HAP-1 (cell line): ENCODE results near the gene MYO18B.

Source experiments
- DNase-seq, 2 experiments: peaks; one replicate each; pipeline ENCODE4 v3.0.0-alpha.2; 2016 to 2020; ENCODE audit warnings: low spot score in 2 of 2
- H3K27me3 ChIP-seq: fragments of 250-450 bp; sonication (Bioruptor Pico); 2 replicates; pipeline ENCODE4 v1.5.1; 2020; ENCODE audit warnings: low read depth, mild to moderate bottlenecking, moderate library complexity
- H3K36me3 ChIP-seq: fragments of 250-450 bp; sonication (Bioruptor Pico); replicated peaks from 2 replicates; pipeline ENCODE4 v1.5.1; 2020; ENCODE audit warnings: mild to moderate bottlenecking
- H3K4me1 ChIP-seq: fragments of 250-450 bp; sonication (Bioruptor Pico); 2 replicates; pipeline ENCODE4 v1.5.1; 2020; ENCODE audit warnings: mild to moderate bottlenecking
- H3K4me3 ChIP-seq: fragments of 250-450 bp; sonication (Bioruptor Pico); 2 replicates; pipeline ENCODE4 v1.5.1; 2020; ENCODE audit warnings: mild to moderate bottlenecking, moderate library complexity
- H3K9me3 ChIP-seq: fragments of 250-450 bp; sonication (Bioruptor Pico); 2 replicates; pipeline ENCODE4 v1.5.1; 2020; ENCODE audit warnings: mild to moderate bottlenecking, moderate library complexity
- in situ Hi-C: fragments of 300-500 bp; cut with MboI; formaldehyde crosslinking; loops from 3 replicates; pipeline ENCODE4 v1.14.3; 2020; ENCODE audit warnings: low sequenced_read_pairs, inconsistent platforms, mixed read lengths

The MYO18B gene

GRCh38 chr22:25909614-25910387 is 167.8 kb downstream of the MYO18B start:
- Histone ChIP-seq H3K4me1 (no peaks in the 10 kb centered on the region), H3K4me3 (no peak overlapping the region), H3K9me3 (no peaks in the 10 kb centered on the region), H3K36me3 (no peaks in the 10 kb centered on the region), H3K27me3 (peaks cover 25% of the 10 kb centered on the region)
- no peak for DNase-seq
- in situ Hi-C loops, result no loop called here

GRCh38 chr22:25911243-25911972 is 169.4 kb downstream of the MYO18B start:
- Histone ChIP-seq H3K4me1 (no peaks in the 10 kb centered on the region), H3K27me3 (peaks cover 25% of the 10 kb centered on the region), H3K36me3 (no peaks in the 10 kb centered on the region), H3K9me3 (no peaks in the 10 kb centered on the region), H3K4me3 (no peak overlapping the region)
- DNase-seq, result no peak
- in situ Hi-C loops, result no loop called here

- H3K4me1 ChIP-seq, result no peaks in the 10 kb centered on the region
- in situ Hi-C loops, result no loop called here
- H3K27me3 ChIP-seq, result peaks cover 20% of the 10 kb centered on the region; the same call in 1 of the 2 replicates
- H3K9me3 ChIP-seq, result no peaks in the 10 kb centered on the region
- no peaks in the 10 kb centered on the region for H3K36me3 ChIP-seq
- DNase-seq, result no peak
- H3K4me3 ChIP-seq, result no peak overlapping the region
Measured at GRCh38 chr22:25919452-25919851, 177.5 kb downstream of the MYO18B start.

GRCh38 chr22:25922141-25922540 is 180.2 kb downstream of the MYO18B start:
- no peaks in the 10 kb centered on the region for H3K4me1 ChIP-seq
- H3K27me3 ChIP-seq, result peaks cover 33% of the 10 kb centered on the region
- in situ Hi-C loops, result no loop called here
- H3K4me3 ChIP-seq, result no peak overlapping the region
- no peak for DNase-seq
- no peaks in the 10 kb centered on the region for H3K36me3 ChIP-seq
- no peaks in the 10 kb centered on the region for H3K9me3 ChIP-seq

GRCh38 chr22:25923914-25924313 is 181.9 kb downstream of the MYO18B start:
- no peaks in the 10 kb centered on the region for H3K4me1 ChIP-seq
- H3K9me3 ChIP-seq, result no peaks in the 10 kb centered on the region
- H3K36me3 ChIP-seq, result no peaks in the 10 kb centered on the region
- DNase-seq, result no peak
- H3K4me3 ChIP-seq, result no peak overlapping the region
- H3K27me3 ChIP-seq, result peaks cover 25% of the 10 kb centered on the region
- in situ Hi-C loops, result no loop called here

- no peaks in the 10 kb centered on the region for H3K36me3 ChIP-seq
- H3K27me3 ChIP-seq, result peaks cover 35% of the 10 kb centered on the region
- no peak for DNase-seq
- in situ Hi-C loops, result no loop called here
- H3K4me1 ChIP-seq, result no peaks in the 10 kb centered on the region
- H3K4me3 ChIP-seq, result no peak overlapping the region
- H3K9me3 ChIP-seq, result no peaks in the 10 kb centered on the region
Measured at GRCh38 chr22:25928038-25928437, 186.1 kb downstream of the MYO18B start.

GRCh38 chr22:25929321-25929878 is 187.4 kb downstream of the MYO18B start:
- no peak for DNase-seq
- Histone ChIP-seq H3K4me1 (no peaks in the 10 kb centered on the region), H3K36me3 (no peaks in the 10 kb centered on the region)

GRCh38 chr22:25930083-25930482 is 188.1 kb downstream of the MYO18B start:
- Histone ChIP-seq H3K4me1 (no peaks in the 10 kb centered on the region), H3K36me3 (no peaks in the 10 kb centered on the region), H3K27me3 (peaks cover 35% of the 10 kb centered on the region), H3K4me3 (no peak overlapping the region), H3K9me3 (no peaks in the 10 kb centered on the region)
- DNase-seq, result no peak
- in situ Hi-C loops, result no loop called here

More at GRCh38 chr22:25929321-25929878, 187.4 kb downstream of the MYO18B start:
- no peak overlapping the region for H3K4me3 ChIP-seq
- in situ Hi-C loops, result no loop called here
- H3K9me3 ChIP-seq, result no peaks in the 10 kb centered on the region
- H3K27me3 ChIP-seq, result peaks cover 38% of the 10 kb centered on the region

GRCh38 chr22:25930788-25931310 is 188.9 kb downstream of the MYO18B start:
- in situ Hi-C loops, result no loop called here
- H3K27me3 ChIP-seq, result peaks cover 33% of the 10 kb centered on the region
- no peaks in the 10 kb centered on the region for H3K4me1 ChIP-seq
- no peak for DNase-seq
- no peaks in the 10 kb centered on the region for H3K9me3 ChIP-seq
- no peaks in the 10 kb centered on the region for H3K36me3 ChIP-seq
- no peak overlapping the region for H3K4me3 ChIP-seq

GRCh38 chr22:25933158-25933788 is 191.3 kb downstream of the MYO18B start:
- Histone ChIP-seq H3K27me3 (peaks cover 29% of the 10 kb centered on the region), H3K4me3 (no peak overlapping the region), H3K9me3 (no peaks in the 10 kb centered on the region), H3K4me1 (no peaks in the 10 kb centered on the region), H3K36me3 (no peaks in the 10 kb centered on the region)
- DNase-seq, result no peak
- in situ Hi-C loops, result no loop called here

- no peak overlapping the region for H3K4me3 ChIP-seq
- in situ Hi-C loops, result no loop called here
- H3K9me3 ChIP-seq, result no peaks in the 10 kb centered on the region
- H3K27me3 ChIP-seq, result peaks cover 19% of the 10 kb centered on the region
- H3K36me3 ChIP-seq, result no peaks in the 10 kb centered on the region
- no peak for DNase-seq
- H3K4me1 ChIP-seq, result no peaks in the 10 kb centered on the region
Measured at GRCh38 chr22:25935266-25936058, 193.5 kb downstream of the MYO18B start.

GRCh38 chr22:25938151-25938550 is 196.2 kb downstream of the MYO18B start:
- Histone ChIP-seq H3K27me3 (peaks cover 13% of the 10 kb centered on the region), H3K9me3 (no peaks in the 10 kb centered on the region), H3K36me3 (no peaks in the 10 kb centered on the region), H3K4me3 (no peak overlapping the region), H3K4me1 (no peaks in the 10 kb centered on the region)
- in situ Hi-C loops, result no loop called here
- no peak for DNase-seq

GRCh38 chr22:25939384-25939783 is 197.4 kb downstream of the MYO18B start:
- Histone ChIP-seq H3K27me3 (peaks cover 10% of the 10 kb centered on the region), H3K4me1 (no peaks in the 10 kb centered on the region), H3K9me3 (no peaks in the 10 kb centered on the region), H3K4me3 (no peak overlapping the region), H3K36me3 (no peaks in the 10 kb centered on the region)
- in situ Hi-C loops, result no loop called here
- no peak for DNase-seq
